ENCODE measurements around the gene VSNL1. TPM values are rescaled to one million over a fixed set of nuclear protein-coding genes. Genes with fewer than 3 reads are reported as not detected.

The VSNL1 gene
- total RNA-seq, 1 experiment from 2014 or later: 0.98 TPM

DNA sequence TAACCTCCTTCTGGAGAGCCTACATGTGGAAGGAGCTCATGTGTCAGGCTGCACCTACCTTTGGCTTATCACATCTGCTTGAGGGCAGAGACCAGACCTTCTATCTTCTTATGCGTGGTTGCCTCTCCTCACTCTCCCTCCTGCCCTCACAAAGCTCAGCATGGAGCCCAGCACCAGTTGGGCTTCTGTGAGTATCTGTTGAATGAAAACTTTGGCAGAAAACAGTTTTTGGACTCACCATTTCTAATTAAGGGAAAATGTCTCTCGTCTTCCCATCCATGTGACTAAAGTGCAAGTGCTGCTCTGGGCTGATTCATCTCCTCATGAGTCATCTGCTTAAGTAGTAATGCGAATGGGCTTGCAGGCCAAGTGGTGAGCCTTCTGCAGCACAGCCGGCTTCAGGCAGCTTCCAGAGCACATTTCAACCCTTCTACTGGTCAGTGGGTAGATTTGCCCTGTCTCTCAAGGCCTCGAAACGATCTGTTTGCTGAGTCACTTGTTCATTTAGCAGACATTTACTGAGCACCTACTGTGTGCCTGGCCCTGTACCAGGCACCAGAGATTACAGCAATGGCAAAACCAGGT lies 102.6 kb downstream of the VSNL1 start:
- peak; percentile 96 for DNase-seq (ENCODE audit: low read depth)

DNA sequence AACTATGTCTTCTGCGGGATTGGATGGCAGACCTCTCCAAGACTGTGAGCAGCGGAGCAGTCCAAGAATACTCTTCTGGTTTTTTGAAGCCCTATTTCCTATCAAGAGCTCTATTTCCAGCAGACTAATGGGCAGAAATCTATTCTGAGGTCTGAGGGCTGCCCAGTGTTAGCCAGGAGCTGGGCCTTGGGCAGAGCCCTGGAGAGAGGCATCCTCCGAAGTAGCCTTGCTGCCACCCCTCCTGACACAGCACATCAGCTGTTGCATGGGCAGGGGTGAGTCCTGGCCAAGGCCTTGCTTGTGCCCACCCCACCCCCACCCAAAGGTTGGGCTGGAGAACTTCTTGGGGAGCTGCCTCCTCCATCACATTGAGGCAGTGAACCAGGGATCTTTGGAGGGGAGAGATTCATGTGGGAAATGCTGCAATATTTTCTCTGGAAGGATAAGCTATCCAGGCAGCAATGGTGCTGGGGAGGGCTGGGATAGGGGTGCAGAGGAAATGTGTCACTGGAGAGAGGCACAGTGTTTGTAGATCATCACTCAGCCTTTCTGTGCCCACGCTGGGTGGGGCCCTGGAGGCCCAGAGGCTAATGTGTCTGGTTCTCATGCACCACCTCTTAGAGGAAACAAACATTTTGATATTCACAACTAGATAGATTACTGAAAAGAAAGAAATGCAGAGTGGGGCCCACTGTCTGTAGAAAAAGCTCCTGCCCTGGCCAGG lies 104.7 kb downstream of the VSNL1 start:
- peak; percentile 26 for DNase-seq (ENCODE audit: low read depth)

DNA sequence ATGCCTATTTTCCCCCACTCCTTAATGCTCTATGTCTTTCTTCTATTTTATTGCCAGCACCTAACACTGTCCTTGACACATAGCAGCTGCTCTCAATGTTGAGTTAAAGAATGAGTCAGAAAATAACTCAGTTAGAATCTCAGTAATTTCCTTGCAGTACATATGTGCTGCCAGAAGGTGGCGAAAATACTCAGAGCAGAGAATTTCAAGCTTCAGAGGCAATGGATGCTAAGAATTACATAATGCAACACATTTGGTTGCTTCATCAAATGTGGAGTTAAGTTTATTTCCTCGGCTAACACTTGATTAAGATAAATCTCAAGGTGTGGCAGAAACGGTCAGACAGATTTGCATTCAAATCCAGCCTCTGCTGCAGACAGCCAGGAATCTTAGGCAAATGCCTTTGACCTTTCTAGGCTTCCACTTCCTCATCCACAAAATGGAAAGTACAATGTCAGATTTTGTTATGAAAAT lies 105.6 kb downstream of the VSNL1 start:
- DNase-seq (ENCODE audit: low read depth): peak; percentile 88

DNA sequence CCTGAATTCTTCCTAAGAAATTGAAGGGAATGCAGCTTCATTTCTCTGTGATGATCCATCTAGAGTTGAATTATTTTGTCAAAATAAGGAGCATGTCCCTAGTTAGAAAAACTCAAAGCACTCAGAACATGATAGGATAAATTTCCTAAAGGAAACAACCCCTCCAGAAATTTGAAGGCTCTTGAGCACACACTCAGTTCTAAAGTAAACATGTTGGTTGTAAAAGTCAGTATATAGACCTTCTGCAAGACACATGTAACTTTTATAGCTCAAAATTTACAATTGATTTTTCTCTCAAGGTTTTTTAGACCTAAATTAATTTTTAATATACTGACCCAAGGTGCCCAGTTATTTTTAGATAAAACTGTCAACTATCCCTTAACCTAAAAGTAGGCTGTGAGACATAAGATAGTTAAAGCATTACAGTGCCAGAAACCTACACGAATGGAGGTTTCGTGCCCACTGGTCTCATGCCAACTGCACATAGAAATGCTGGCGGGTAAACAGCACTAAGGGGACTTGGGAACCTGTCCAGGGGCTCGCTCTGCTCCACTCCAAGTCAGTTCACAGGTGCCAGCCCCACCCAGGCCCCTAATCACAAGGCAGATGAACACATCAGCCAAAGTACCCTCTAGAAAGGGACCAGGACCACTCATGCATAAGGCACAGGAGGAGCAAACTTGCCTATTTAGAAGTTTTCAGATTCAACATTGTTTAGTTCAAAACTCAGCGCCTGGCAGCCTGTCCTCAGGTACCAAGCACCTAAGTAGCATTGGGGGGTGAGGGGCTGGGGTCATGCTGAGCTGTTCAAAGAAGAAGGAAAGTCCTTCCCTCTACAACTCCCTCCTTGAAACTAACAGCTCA lies 106.6 kb downstream of the VSNL1 start:
- DNase-seq (ENCODE audit: low read depth): no peak

DNA sequence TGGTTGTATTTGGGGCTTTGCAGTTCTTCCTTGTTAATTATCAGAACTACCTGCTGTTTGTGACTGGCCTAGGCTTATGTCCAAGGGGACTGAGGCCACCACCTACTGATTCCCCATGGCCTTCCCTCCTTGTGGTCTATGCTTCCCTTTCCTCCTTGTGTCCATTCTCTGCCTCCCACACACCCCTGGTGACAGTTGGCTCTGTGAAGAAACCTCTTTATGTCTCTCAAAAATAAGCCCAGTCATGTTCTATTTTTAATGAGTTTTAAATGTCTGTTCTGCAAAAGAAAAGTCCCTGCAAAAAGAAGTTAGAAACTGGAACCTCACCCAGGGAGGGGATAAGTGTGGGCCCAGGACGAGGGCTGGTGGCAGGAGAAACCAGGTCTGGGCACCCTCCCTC lies 108.1 kb downstream of the VSNL1 start:
- DNase-seq (ENCODE audit: low read depth): no peak

DNA sequence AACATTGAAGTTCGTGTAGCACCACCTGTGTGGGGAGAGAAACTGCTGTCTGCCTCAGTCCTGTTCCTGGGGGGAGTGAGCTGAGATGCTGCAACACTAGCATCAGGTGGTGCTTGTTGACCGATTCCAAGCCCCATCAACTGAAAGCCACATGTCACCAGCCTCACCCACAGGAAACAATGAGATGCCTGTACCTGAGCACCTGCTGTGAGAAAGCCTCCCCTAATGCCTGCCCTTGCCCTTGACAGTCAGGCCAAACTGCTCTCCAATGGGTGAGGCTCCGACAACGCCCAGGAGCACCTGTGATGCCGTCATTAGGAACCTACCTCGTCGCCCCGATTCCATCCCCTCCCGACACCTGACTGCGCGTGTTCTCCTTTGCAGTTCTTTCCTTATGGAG lies 108.5 kb downstream of the VSNL1 start:
- DNase-seq (ENCODE audit: low read depth): no peak

DNA sequence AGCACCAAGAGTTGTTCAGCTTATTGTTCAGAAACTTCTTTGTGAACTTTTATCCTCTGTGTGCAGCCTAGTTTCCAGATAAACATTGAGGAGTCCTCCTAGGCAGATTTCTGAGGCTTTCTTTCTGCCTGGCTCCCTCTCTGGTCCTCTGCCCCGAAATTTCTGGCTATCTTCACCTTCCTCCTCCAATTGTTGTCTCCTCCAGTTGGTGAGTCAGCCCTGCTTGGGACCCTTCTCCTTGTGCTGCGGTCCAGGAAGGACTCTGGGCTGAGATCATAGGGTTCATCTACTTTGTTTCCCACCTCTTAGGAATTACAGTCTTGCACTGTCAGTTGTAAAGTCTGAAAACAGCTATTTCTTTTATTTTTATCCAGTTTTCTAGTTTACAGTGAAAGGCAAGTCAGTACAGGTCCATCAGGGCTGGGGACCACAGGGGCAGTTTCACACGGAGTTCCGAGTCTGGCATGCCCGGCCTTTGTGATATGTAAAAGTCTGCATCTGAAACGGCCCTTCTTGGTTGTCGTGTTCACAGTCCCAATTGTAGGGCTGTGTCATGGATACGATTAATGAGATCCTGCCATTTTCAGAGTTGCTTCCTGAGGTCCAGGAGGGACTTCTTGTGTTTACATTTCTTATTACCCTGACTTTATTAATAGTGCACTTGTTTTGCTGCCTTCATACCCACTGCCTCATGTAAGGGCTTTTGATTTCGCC lies 112.3 kb downstream of the VSNL1 start:
- no peak for DNase-seq (ENCODE audit: low read depth)

DNA sequence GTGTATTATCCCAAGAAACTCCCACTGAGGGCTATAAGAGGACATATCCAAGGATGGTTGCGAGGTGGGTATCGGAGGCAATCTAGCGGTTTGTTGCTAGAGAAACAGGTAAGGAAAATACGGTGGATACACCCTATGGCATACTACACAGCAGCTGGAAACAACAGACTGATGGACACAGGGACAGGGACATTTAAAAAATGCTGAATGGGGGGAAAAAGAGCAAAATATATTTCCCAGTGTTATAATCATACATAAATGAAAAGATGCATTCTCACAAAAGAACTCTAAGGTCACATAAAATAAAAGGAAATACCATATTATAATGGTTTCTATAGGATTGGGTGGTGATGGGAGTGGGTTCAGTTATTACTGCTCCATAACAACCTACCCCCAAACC lies 117.3 kb downstream of the VSNL1 start:
- DNase-seq (ENCODE audit: low read depth): no peak

DNA sequence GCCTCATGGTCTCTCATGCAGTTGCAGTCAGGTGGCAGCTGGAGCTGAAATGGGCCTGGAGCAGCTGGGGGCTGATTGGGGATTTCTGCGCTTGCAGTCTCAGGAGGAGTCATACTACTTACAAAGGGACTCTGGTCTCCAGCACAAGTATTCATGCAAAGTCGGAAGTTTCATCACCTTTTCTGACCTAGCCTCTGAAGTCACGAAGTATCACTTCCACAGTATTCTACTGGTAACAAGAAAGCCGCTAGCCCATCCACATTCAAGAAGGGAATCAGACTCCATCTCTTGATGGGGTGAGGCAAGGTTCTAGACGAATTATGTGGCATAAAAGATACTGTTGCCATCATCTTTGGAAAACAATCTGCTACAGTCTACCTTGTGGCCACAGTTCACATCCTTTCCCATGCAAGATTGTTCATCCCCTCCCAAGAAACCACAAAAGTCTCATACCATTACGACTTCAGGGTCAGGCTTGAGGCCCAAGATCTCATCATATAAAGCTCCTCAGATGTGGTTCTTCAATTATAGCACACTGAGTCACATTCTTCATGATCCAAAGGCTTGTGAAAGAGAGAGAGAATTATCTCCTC lies 117.9 kb downstream of the VSNL1 start:
- peak; percentile 55 for DNase-seq (ENCODE audit: low read depth)

DNA sequence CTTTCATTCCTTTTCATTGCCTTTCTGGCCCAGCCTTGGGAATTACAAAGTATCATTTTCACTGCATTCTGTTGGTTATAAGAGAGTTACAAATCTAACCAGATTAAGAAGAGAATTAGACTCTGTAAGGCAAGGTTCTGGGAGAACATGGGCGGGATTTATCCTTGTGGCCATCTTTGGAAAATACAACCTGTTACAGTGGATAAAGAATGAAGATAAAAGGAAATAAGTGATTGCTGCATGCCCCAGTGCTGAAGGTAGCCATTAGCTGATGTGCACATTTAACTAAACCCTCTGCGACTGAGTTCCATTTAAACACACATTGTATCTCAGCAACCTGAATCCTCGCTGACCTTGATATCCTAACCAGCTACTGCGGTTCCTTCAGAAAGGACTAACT lies 119.7 kb downstream of the VSNL1 start:
- DNase-seq (ENCODE audit: low read depth): no peak

DNA sequence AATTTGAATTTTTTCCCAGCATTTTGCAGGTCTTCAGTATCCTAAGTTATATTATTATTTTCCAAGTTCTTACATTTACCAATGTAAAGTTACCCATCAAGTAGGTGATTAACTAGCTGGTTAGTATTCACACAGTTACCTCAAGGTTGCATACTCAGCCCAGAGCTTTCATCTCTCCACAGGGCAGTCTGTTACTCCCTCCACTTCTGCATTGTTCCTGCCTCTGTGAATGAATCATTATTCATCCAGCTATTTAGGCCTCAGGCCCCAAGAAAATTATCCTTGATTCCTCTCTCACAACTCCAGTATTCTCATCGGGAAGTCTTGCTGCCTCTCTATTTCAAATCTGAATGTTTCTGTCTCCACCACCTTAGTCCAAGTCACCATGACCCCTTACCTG lies 121.0 kb downstream of the VSNL1 start:
- no peak for DNase-seq (ENCODE audit: low read depth)

DNA sequence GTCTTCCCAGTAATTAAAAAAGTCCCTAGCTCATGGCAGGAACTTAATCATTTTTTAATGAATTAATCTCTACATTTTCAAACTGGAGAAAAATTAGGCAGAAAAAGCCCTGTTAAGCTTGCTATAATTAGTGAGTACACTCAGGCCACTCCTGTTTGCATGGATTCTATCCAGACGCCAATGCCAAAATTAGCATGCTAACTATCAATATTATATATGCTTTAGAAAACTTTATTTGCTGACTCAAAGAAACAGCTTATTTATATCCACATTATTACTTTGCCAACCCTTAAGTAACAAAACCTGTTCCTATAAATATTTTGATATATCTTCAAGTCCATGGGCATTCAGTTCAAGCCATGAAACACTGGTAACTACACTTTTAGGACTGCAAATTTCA lies 122.2 kb downstream of the VSNL1 start:
- DNase-seq (ENCODE audit: low read depth): no peak

DNA sequence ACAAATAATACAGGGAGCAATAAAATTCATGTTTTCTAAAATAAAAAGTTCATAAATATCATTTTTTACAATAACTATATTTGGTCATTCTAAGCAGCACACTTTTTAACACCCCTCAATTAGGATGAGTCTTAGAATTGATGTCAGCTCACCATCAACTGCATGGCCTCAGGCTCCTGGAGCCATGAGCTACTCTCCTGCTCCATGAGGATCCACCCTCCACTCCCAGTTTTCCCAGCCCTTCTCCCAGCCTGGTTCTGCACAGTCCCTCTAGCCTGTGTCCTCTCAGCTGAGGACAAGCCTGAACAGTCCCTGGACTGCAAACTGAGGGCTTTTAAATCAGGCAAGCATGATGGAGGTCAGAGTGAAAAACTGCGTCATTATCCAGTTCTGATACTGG lies 124.0 kb downstream of the VSNL1 start:
- DNase-seq (ENCODE audit: low read depth): no peak

DNA sequence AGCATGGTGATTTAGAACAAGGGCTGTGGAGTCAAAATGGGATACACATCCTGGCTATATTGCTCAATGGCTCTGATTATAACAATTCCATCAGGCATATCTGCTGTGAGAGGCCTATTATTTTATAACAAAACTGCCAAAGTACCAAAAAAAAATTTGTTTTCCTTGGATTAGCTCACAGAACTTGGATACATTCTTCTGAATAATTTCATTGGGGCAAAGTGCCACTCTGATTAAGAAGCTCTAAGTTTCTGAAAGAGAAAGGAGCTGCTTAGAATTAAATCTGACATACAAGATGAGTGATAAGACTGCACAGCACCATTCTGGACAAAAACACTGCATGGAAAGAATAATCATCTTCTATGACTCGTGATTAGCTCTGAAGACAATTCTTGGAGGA lies 127.4 kb downstream of the VSNL1 start:
- no peak for DNase-seq (ENCODE audit: low read depth)

DNA sequence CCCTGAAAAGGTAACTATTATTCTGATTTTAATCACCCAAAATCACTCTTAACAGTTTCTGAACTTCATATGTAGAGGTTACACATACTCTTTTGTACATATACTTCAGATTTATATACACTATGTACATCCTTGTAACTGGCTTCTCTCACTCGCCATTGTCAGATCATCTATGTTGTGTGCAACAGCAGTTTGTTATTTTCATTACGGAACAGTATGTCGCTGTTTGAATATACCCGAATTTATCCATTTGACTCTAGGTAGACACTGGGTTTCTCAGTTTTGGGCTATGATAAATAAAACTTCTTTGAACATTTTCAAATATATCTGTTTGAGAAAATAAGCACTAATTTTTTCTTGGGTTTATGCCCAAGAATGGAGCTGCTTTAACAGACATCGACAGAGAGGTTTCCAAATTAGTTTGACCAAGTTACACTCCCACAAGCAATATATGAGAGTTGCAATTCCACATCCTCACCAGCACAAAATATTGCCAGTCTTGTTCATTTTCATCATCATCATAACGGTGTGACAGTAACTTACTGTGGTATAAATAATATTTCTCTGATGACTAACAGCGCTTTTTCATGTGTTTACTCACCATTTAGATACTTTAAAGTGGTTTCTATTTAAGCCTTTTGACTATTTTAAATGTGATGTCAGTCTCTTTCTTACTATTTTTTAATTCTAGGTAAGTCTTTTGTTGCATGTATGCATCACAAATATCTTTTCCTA lies 132.3 kb downstream of the VSNL1 start:
- peak; percentile 89 for DNase-seq (ENCODE audit: low read depth)

DNA sequence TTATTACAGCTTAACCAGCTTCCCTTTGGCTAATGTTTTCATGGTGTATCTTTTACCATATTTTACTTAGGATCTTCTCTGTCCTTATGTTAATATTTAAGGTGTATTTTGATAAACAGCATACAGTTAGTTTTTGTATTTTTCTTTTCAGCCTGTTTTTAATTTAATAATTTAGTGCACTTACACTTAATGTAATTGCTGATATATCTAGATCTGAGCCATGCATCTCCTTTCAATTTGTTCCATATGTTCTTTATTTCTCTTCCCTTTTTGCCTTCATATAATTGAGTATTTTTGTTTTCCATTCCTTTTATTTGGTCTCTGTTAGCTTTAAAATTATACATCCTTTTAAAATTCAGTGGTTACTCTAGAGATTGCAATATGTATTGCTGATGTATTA lies 134.3 kb downstream of the VSNL1 start:
- DNase-seq (ENCODE audit: low read depth): no peak

DNA sequence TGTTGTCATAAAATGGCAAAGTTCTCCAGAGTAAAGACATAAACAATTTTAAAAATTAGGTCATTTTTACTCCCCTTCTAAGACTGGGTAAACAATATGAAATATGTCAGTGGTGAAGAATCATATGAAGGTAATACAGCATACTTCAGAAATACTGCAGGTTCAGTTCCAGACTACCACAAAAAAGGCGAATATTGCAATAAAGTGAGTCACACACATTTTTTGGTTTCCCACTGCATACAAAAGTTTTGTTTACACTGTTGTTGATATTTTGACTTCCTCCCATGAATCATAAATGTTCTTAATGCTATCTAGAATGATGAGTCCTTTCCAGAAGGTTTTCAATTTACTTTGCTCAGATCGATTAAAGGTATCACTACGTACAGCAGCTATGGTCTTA lies 139.6 kb downstream of the VSNL1 start:
- peak; percentile 53 for DNase-seq (ENCODE audit: low read depth)

DNA sequence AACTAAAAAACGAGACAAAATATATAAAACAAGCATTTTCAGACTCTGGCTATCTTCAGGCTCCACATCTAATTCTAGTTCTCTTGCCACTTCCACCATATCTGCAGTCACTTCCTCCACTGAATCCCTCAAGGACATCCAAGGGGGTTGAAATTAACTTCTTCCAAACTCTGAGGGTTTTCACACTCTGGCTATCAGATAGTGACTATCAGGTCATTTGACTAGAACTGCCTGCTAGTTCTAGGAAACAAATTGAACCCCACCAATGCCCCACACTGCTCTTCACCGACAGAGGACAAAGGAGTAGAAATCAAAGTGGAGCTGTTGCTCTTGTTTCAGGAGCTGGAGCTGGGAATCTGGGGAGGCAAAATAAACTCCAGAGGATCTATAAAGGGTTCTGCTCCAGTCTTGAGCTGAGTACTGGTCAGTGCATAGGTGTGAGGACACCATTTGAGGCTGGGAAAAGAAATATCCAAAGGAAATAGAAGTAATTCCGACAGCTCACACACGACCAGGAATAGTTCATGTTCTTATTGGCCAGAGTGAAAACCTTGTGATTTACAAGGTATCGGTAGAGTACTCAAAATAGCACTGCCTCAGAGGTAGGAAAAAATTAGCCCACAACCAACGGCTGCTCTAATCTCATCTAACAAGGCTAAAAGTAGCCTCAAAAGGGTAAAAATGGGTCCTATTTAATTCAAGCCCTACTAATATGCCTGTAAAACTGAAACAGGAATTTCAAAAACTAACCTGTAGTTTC lies 141.8 kb downstream of the VSNL1 start:
- no peak for DNase-seq (ENCODE audit: low read depth)

DNA sequence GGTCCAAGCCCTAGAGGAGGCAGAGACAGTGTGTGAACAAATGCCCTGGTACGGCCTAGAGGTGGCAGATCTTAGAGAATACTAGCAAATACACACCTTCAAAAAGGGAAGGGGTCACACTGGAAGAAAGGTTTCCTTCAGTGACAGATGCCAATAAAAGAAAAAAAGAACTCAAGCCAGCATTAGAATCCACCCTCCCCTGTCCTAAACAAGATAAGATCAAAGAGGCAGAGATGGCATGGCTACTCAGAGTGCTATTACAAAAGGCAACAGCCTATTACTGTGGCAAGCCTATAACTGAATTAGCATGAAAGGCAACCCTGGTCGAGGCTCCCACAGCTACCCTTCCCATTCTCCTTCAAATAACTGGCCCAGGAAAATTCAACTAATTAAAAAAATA lies 143.5 kb downstream of the VSNL1 start:
- DNase-seq (ENCODE audit: low read depth): no peak

DNA sequence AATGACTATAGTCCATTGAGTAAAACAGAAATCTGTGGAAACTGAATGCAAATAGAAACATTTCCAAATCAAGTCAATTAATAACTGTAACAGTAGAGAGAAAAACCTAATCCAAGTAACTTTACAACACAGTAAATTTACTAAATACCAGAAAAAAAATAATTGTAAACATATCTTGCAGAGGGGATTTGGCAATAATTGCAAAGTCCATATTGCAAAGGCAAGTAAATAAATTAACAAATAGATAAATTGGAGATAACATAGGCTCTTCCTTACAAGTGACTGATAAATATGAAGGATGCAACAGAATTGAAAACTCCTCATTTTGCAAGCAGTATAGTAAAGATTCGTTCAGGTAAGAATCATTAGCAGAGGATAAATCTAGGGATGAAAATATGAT lies 148.1 kb downstream of the VSNL1 start:
- no peak for DNase-seq (ENCODE audit: low read depth)
